ENCODE data around the gene CCDC7. TPM values are rescaled to one million over a fixed set of nuclear protein-coding genes. Genes with fewer than 3 reads are reported as not detected.

CCDC7 gene
- total RNA-seq, 4 donors from 2014 or later, result 8.2 to 30.5 (median 13.3) TPM

GRCh38 chr10:32511599-32511998, 65.7 kb downstream of the CCDC7 start:
- no peak for DNase-seq
- Histone ChIP-seq H3K27me3 (no peaks in the 10 kb centered on the region), H3K27ac (no peak overlapping the region), H3K36me3 (no peaks in the 10 kb centered on the region), H3K4me3 (no peak overlapping the region), H3K4me1 (no peaks in the 10 kb centered on the region), H3K9me3 (no peaks in the 10 kb centered on the region)
- TF ChIP-seq, protein P1, sequence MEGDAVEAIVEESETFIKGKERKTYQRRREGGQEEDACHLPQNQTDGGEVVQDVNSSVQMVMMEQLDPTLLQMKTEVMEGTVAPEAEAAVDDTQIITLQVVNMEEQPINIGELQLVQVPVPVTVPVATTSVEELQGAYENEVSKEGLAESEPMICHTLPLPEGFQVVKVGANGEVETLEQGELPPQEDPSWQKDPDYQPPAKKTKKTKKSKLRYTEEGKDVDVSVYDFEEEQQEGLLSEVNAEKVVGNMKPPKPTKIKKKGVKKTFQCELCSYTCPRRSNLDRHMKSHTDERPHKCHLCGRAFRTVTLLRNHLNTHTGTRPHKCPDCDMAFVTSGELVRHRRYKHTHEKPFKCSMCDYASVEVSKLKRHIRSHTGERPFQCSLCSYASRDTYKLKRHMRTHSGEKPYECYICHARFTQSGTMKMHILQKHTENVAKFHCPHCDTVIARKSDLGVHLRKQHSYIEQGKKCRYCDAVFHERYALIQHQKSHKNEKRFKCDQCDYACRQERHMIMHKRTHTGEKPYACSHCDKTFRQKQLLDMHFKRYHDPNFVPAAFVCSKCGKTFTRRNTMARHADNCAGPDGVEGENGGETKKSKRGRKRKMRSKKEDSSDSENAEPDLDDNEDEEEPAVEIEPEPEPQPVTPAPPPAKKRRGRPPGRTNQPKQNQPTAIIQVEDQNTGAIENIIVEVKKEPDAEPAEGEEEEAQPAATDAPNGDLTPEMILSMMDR (IDR thresholded peaks at IDR 0.05), result no peak
- TF ChIP-seq POLR2A (IDR thresholded peaks at IDR 0.05), result no peak

- Histone ChIP-seq H3K27ac (no peak overlapping the region), H3K36me3 (no peaks in the 10 kb centered on the region), H3K27me3 (no peaks in the 10 kb centered on the region), H3K9me3 (peaks cover 0 to 6% (median 0%) of the 10 kb centered on the region in 4 donors), H3K4me3 (no peak overlapping the region), H3K4me1 (no peaks in the 10 kb centered on the region)
- no peak for DNase-seq
- TF ChIP-seq, protein P1 (IDR thresholded peaks at IDR 0.05), result no peak
- TF ChIP-seq POLR2A (IDR thresholded peaks at IDR 0.05), result no peak
These were observed 70.9 kb downstream of the CCDC7 start for GRCh38 chr10:32516567-32517495.

- Histone ChIP-seq H3K4me1 (no peaks in the 10 kb centered on the region), H3K4me3 (no peak overlapping the region), H3K36me3 (no peaks in the 10 kb centered on the region), H3K27ac (no peak overlapping the region), H3K9me3 (no peaks in the 10 kb centered on the region), H3K27me3 (no peaks in the 10 kb centered on the region)
- TF ChIP-seq POLR2A (IDR thresholded peaks at IDR 0.05), result no peak
- TF ChIP-seq, protein P1 (IDR thresholded peaks at IDR 0.05), result no peak
- DNase-seq, result no peak
These were observed 84.3 kb downstream of the CCDC7 start for GRCh38 chr10:32530231-32530630.

DNA sequence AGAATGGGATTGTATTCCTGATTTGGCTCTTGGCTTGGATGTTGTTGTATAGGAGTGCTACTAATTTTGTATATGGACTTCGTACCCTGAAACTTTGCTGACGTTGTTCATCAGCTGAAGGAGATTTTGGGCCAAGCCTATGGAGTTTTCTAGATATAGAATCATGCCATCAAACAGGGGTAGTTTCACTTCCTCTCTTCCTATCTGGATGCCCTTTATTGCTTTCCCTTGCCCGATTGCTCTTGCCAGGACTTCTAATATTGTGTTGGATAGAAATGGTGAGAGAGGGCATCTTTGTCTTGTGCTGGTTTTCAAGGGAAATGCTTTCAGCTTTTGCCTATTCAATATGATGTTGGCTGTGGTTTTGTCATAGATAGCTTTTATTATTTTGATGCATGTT, 92.3 kb downstream of the CCDC7 start:
- Histone ChIP-seq H3K9me3 (no peaks in the 10 kb centered on the region), H3K4me3 (no peak overlapping the region), H3K4me1 (no peaks in the 10 kb centered on the region), H3K27me3 (no peaks in the 10 kb centered on the region), H3K27ac (no peak overlapping the region), H3K36me3 (no peaks in the 10 kb centered on the region)
- DNase-seq, result no peak
- TF ChIP-seq POLR2A (IDR thresholded peaks at IDR 0.05), result no peak
- TF ChIP-seq, protein P1 (IDR thresholded peaks at IDR 0.05), result no peak

GRCh38 chr10:32540691-32541470, 94.9 kb downstream of the CCDC7 start:
- H3K4me1 ChIP-seq, result no peaks in the 10 kb centered on the region
- DNase-seq, result no peak
- TF ChIP-seq, protein P1 (IDR thresholded peaks at IDR 0.05), result no peak
- TF ChIP-seq POLR2A (IDR thresholded peaks at IDR 0.05), result no peak
- no peaks in the 10 kb centered on the region for H3K36me3 ChIP-seq
- H3K27ac ChIP-seq, result no peak overlapping the region
- no peaks in the 10 kb centered on the region for H3K27me3 ChIP-seq
- H3K9me3 ChIP-seq, result no peaks in the 10 kb centered on the region
- H3K4me3 ChIP-seq, result no peak overlapping the region

Measured in Peyer's patch (tissue), 4 donors.